H9 (cell line): ENCODE measurements around the gene ANKRD42. TPM values are rescaled to one million over a fixed set of nuclear protein-coding genes. Genes with fewer than 3 reads are reported as not detected.

Experiments used
- DNase-seq: peaks from one replicate; pipeline ENCODE4 v3.0.0-alpha.2; 2017
- H2AFZ ChIP-seq: one replicate; pipeline ENCODE4 v1.6.1; 2013; ENCODE audit warnings: mild to moderate bottlenecking, low read length, control low read depth, moderate library complexity
- H2AK5ac ChIP-seq: 2 replicates; pipeline ENCODE4 v1.6.1; 2013; ENCODE audit warnings: low read length, control low read depth, mixed read lengths; ENCODE audit not compliant: insufficient read length
- H2BK120ac ChIP-seq: one replicate; pipeline ENCODE4 v1.6.1; 2013; ENCODE audit warnings: low read depth, mild to moderate bottlenecking, low read length, control low read depth, inconsistent platforms; ENCODE audit not compliant: poor library complexity, severe bottlenecking
- H2BK12ac ChIP-seq: 2 replicates; pipeline ENCODE4 v1.6.1; 2013; ENCODE audit warnings: low read length, control low read depth, mixed read lengths, low read depth; ENCODE audit not compliant: insufficient read length
- H2BK15ac ChIP-seq: 2 replicates; pipeline ENCODE4 v1.6.1; 2013; ENCODE audit warnings: low read depth, low read length, control low read depth
- H2BK20ac ChIP-seq: one replicate; pipeline ENCODE4 v1.6.1; 2013; ENCODE audit warnings: low read depth, mild to moderate bottlenecking, low read length, control low read depth, inconsistent platforms; ENCODE audit not compliant: poor library complexity, severe bottlenecking
- H2BK5ac ChIP-seq: 2 replicates; pipeline ENCODE4 v1.6.1; 2013; ENCODE audit warnings: low read length, control low read depth, mixed read lengths; ENCODE audit not compliant: insufficient read length
- H3K14ac ChIP-seq: 2 replicates; pipeline ENCODE4 v1.6.1; 2013; ENCODE audit warnings: low read length, control low read depth; ENCODE audit not compliant: insufficient read depth
- H3K18ac ChIP-seq: 2 replicates; pipeline ENCODE4 v1.6.1; 2013; ENCODE audit warnings: low read depth, mild to moderate bottlenecking, mixed read lengths, low read length, control low read depth; ENCODE audit not compliant: insufficient read length
- H3K23ac ChIP-seq: 2 replicates; pipeline ENCODE4 v1.6.1; 2013; ENCODE audit warnings: low read length, control low read depth, mixed read lengths, low read depth; ENCODE audit not compliant: insufficient read length
- H3K23me2 ChIP-seq: 2 replicates; pipeline ENCODE4 v1.6.1; 2013; ENCODE audit warnings: low read depth, mild to moderate bottlenecking, mixed read lengths, low read length, control low read depth; ENCODE audit not compliant: insufficient read length, poor library complexity, severe bottlenecking
- H3K27ac ChIP-seq: 2 replicates; pipeline ENCODE4 v1.5.1; 2013; ENCODE audit warnings: low read length, control low read depth, mixed read lengths, low read depth; ENCODE audit not compliant: insufficient read length
- H3K27me3 ChIP-seq: 2 replicates; pipeline ENCODE4 v1.6.1; 2013; ENCODE audit warnings: low read length, control low read depth, inconsistent platforms; ENCODE audit not compliant: insufficient read depth
- H3K4ac ChIP-seq: 2 replicates; pipeline ENCODE4 v1.6.1; 2013; ENCODE audit warnings: low read depth, mild to moderate bottlenecking, control low read depth, inconsistent platforms, low read length, moderate library complexity
- H3K4me1 ChIP-seq: 2 replicates; pipeline ENCODE4 v1.6.1; 2013; ENCODE audit warnings: low read length, control low read depth, inconsistent platforms; ENCODE audit not compliant: insufficient read depth
- H3K4me2 ChIP-seq: 2 replicates; pipeline ENCODE4 v1.6.1; 2013; ENCODE audit warnings: low read length, control low read depth, mixed read lengths; ENCODE audit not compliant: insufficient read length, insufficient read depth
- H3K56ac ChIP-seq: 2 replicates; pipeline ENCODE4 v1.6.1; 2013; ENCODE audit warnings: low read depth, mild to moderate bottlenecking, mixed read lengths, low read length, control low read depth; ENCODE audit not compliant: insufficient read length
- H3K79me1 ChIP-seq: 2 replicates; pipeline ENCODE4 v1.6.1; 2013; ENCODE audit warnings: low read depth, mild to moderate bottlenecking, moderate library complexity, low read length, control low read depth, inconsistent platforms; ENCODE audit not compliant: insufficient read depth, poor library complexity, severe bottlenecking
- H3K79me2 ChIP-seq: 2 replicates; pipeline ENCODE4 v1.6.1; 2013; ENCODE audit warnings: low read length, control low read depth, inconsistent platforms; ENCODE audit not compliant: insufficient read depth
- H3K9ac ChIP-seq: 2 replicates; pipeline ENCODE4 v1.6.1; 2013; ENCODE audit warnings: low read length, control low read depth, mixed read lengths; ENCODE audit not compliant: insufficient read length; ENCODE audit errors: extremely low read depth
- H3K9me3 ChIP-seq: one replicate; pipeline ENCODE4 v1.6.1; 2013; ENCODE audit warnings: low read depth, low read length, inconsistent platforms; ENCODE audit not compliant: control insufficient read depth
- H3T11ph ChIP-seq: one replicate; pipeline ENCODE4 v1.6.1; 2013; ENCODE audit warnings: mild to moderate bottlenecking, low read length, control low read depth, inconsistent platforms
- H4K20me1 ChIP-seq: one replicate; pipeline ENCODE4 v1.6.1; 2013; ENCODE audit not compliant: control insufficient read depth, insufficient read length, insufficient read depth
- H4K5ac ChIP-seq: 2 replicates; pipeline ENCODE4 v1.6.1; 2013; ENCODE audit warnings: low read depth, mild to moderate bottlenecking, mixed read lengths, low read length, control low read depth; ENCODE audit not compliant: insufficient read length
- H4K8ac ChIP-seq: replicated peaks from 2 replicates; pipeline ENCODE4 v1.6.1; 2013; ENCODE audit warnings: low read length, control low read depth, mixed read lengths, low read depth; ENCODE audit not compliant: insufficient read length
- H4K91ac ChIP-seq: 2 replicates; pipeline ENCODE4 v1.6.1; 2013; ENCODE audit warnings: low read depth, mild to moderate bottlenecking, moderate library complexity, mixed read lengths, low read length, control low read depth; ENCODE audit not compliant: insufficient read length
- H3K27ac Mint-ChIP-seq, 3 experiments: 2 replicates in 2 of 3; 3 replicates in 1 of 3; pipeline ENCODE4 v1.8.0; 2020 to 2021; ENCODE audit warnings: mixed read lengths in 3 of 3, mild to moderate bottlenecking in 1 of 3, moderate library complexity in 1 of 3
- H3K27me3 Mint-ChIP-seq: 2 replicates; pipeline ENCODE4 v1.8.0; 2021; ENCODE audit warnings: low read depth, mild to moderate bottlenecking, moderate library complexity, mixed read lengths
- H3K36me3 Mint-ChIP-seq, 3 experiments: 2 replicates in 2 of 3; 3 replicates in 1 of 3; pipeline ENCODE4 v1.8.0; 2020 to 2021; ENCODE audit warnings: low read depth in 3 of 3, mixed read lengths in 3 of 3; ENCODE audit not compliant: insufficient read depth in 1 of 3
- H3K4me1 Mint-ChIP-seq, 2 experiments: 2 replicates each; pipeline ENCODE4 v1.8.0; 2020; ENCODE audit warnings: mixed read lengths in 2 of 2
- H3K4me3 Mint-ChIP-seq, 2 experiments: 2 replicates in 1 of 2; 3 replicates in 1 of 2; pipeline ENCODE4 v1.8.0; 2020 to 2021; ENCODE audit warnings: mild to moderate bottlenecking in 2 of 2, mixed read lengths in 2 of 2, moderate library complexity in 1 of 2
- H3K9me3 Mint-ChIP-seq, 2 experiments: 2 replicates in 1 of 2; 3 replicates in 1 of 2; pipeline ENCODE4 v1.8.0; 2020; ENCODE audit warnings: mild to moderate bottlenecking in 2 of 2, mixed read lengths in 2 of 2, moderate library complexity in 1 of 2
- CTCF ChIP-seq: fragments of 200-600 bp; sonication (generic); conservative IDR thresholded peaks from 3 replicates; pipeline ENCODE4 v1.8.0; 2021; ENCODE audit warnings: antibody characterized with exemption, mild to moderate bottlenecking
- total RNA-seq: library from RNA; stranded (reverse); gene quantifications from 2 replicates; pipeline ENCODE4 v1.2.1, GENCODE V29; 2021

ANKRD42 gene
- total RNA-seq, 1 experiment from 2014 or later = 4.9 TPM

DNA sequence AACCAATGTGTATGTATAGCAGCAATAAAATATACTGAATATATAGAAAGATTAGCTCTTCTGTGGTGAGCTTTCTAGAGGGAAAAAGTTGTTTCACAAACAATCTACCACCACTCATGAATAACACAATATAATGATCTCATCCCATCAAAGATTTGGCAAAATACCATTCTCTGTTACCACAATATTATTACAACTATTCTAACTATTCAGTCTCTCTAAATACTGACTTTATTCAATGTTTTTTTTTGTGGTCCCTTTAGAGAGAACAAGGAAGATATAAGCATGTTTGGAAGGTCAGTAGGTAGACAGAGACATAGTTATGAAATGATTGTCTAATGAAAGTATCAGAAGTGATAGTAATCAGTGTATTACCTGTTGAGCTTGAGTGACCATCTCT lies 84.8 kb downstream of the ANKRD42 start:
- H3K4me3 Mint-ChIP-seq = no peak overlapping the region
- H3K36me3 Mint-ChIP-seq = peaks cover 6 to 43% (median 31%) of the 10 kb centered on the region in 3 experiments; a peak in 6 of 7 replicates
- peaks cover 4 to 8% of the 10 kb centered on the region in 2 experiments; a peak in 3 of 4 replicates for H3K4me1 Mint-ChIP-seq
- Histone ChIP-seq H4K91ac (no peak overlapping the region), H2AFZ (no peak overlapping the region), H3K27me3 (no peaks in the 10 kb centered on the region), H2BK15ac (no peak overlapping the region), H3T11ph (no peak overlapping the region), H3K18ac (no peak overlapping the region), H2BK5ac (no peak overlapping the region), H4K5ac (no peak overlapping the region), H2BK120ac (no peak overlapping the region), H3K9ac (no peak overlapping the region), H3K79me1 (no peaks in the 10 kb centered on the region), H3K23me2 (no peaks in the 10 kb centered on the region), H2BK20ac (no peak overlapping the region), H2AK5ac (no peak overlapping the region), H3K14ac (no peak overlapping the region), H3K4me2 (no peak overlapping the region), H3K23ac (no peak overlapping the region), H4K8ac (no peak overlapping the region), H4K20me1 (no peaks in the 10 kb centered on the region), H2BK12ac (no peak overlapping the region), H3K9me3 (no peaks in the 10 kb centered on the region), H3K4me1 (no peaks in the 10 kb centered on the region), H3K79me2 (no peaks in the 10 kb centered on the region), H3K4ac (no peak overlapping the region), H3K56ac (no peak overlapping the region), H3K27ac (no peak overlapping the region)
- H3K27me3 Mint-ChIP-seq = no peaks in the 10 kb centered on the region
- DNase-seq = no peak
- H3K9me3 Mint-ChIP-seq = no peaks in the 10 kb centered on the region
- TF ChIP-seq CTCF = no peak
- no peak overlapping the region for H3K27ac Mint-ChIP-seq
